ENCODE data around the gene MSLN. TPM values are rescaled to one million over a fixed set of nuclear protein-coding genes. Genes with fewer than 3 reads are reported as not detected.

MSLN gene
- total RNA-seq, 1 experiment from 2014 or later, result not detected

DNA sequence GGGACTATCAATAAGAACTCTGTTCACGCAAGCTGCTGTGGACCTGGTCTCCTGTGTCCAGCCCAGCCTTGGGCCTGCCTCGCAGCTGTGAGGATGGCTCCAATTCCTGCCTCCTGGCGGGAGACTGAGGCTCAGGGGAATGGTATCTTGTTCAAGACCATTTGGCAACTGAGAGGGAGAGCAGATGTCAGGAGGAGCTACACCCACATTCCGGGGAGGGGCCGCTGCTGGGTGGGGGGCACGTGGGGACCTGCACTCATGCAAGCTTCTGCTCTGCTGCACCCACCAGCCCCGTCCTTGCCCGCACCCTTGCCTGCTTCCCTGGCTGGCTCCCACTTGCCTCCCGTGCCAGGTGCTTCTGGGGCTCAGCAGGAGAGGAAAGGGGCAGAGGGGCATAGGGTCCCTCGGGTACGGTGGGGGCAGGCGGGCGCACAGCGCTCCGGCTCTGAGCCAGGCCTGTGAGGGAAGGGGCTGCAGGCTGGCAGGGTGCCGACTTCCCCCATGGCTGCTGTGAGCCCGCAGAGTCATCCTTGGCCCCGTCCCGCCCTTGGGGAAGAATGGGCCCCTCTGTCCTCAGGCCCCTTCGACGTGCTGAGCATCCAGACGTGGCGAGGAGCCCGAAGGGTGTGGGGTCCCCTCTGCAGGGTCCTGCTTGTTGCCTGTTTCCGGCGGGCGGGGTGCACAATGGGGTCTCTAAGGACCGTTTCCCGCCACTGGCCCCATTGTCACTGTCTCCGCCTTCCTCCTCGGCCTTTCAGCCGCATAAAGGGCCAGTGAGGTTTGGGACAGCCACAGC lies 42.9 kb upstream of the MSLN start:
- no peak for TF ChIP-seq EZH2 (IDR thresholded peaks at IDR 0.05; ENCODE audit: borderline replicate concordance, low read depth, low read length, poor library complexity, severe bottlenecking)
- TF ChIP-seq, protein P1, sequence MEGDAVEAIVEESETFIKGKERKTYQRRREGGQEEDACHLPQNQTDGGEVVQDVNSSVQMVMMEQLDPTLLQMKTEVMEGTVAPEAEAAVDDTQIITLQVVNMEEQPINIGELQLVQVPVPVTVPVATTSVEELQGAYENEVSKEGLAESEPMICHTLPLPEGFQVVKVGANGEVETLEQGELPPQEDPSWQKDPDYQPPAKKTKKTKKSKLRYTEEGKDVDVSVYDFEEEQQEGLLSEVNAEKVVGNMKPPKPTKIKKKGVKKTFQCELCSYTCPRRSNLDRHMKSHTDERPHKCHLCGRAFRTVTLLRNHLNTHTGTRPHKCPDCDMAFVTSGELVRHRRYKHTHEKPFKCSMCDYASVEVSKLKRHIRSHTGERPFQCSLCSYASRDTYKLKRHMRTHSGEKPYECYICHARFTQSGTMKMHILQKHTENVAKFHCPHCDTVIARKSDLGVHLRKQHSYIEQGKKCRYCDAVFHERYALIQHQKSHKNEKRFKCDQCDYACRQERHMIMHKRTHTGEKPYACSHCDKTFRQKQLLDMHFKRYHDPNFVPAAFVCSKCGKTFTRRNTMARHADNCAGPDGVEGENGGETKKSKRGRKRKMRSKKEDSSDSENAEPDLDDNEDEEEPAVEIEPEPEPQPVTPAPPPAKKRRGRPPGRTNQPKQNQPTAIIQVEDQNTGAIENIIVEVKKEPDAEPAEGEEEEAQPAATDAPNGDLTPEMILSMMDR (conservative IDR thresholded peaks at IDR 0.05; ENCODE audit: low read depth, low read length), result no peak
- no peak overlapping the region for H3K4me3 ChIP-seq (ENCODE audit: low read depth, low read length, poor library complexity, severe bottlenecking)

DNA sequence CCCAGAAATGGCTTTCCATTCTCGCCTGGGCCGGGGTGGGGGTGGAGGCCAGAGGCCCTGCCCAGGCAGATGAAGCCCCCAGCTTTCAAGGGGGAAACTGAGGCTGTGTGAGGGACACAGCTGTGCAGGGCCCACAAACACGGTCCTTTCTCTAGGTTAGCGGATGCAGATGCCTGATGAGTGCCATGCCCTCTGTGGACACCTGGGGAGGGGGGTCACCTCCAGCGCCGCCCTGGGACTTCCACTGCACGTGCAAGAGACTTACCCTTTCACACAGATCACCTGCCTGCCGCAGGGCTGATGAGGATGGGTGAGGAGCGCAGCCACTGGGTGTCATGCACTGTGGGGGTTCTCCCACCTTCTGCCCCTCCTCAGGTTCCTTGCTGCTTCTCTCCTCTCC lies 42.1 kb upstream of the MSLN start:
- Histone ChIP-seq H3K4me1 (ENCODE audit: insufficient read depth, low read length, poor library complexity, severe bottlenecking) (peaks cover 8% of the 10 kb centered on the region), H3K36me3 (ENCODE audit: insufficient read depth, low read length, poor library complexity, severe bottlenecking) (no peaks in the 10 kb centered on the region), H3K9me3 (ENCODE audit: low read depth, low read length, poor library complexity, severe bottlenecking) (no peaks in the 10 kb centered on the region), H3K4me3 (ENCODE audit: low read depth, low read length, poor library complexity, severe bottlenecking) (no peak overlapping the region), H3K27me3 (replicated peaks; ENCODE audit: insufficient read depth, low read depth, low read length, poor library complexity) (peaks cover 31% of the 10 kb centered on the region), H3K27ac (ENCODE audit: low read depth, low read length, poor library complexity, severe bottlenecking) (no peak overlapping the region)
- TF ChIP-seq EZH2 (IDR thresholded peaks at IDR 0.05; ENCODE audit: borderline replicate concordance, low read depth, low read length, poor library complexity, severe bottlenecking), result no peak
- TF ChIP-seq, protein P1 (conservative IDR thresholded peaks at IDR 0.05; ENCODE audit: low read depth, low read length), result no peak
- ChIA-PET CTCF (no interaction called here), POLR2A (ENCODE audit: low non-redundant PET) (no interaction called here)
- no peak for DNase-seq (ENCODE audit: low spot score)
- no TSS peak for BruUV-seq (replicated peaks)
- intact Hi-C loops (cut with micrococcal nuclease; ENCODE audit: unreplicated experiment), result loop anchor here (10.0 kb wide), 1 partner anchor 336 kb away; no protein-coding TSS in a partner anchor

More for the DNA sequence above, 42.9 kb upstream of the MSLN start:
- no peaks in the 10 kb centered on the region for H3K36me3 ChIP-seq (ENCODE audit: insufficient read depth, low read length, poor library complexity, severe bottlenecking)
- H3K27ac ChIP-seq (ENCODE audit: low read depth, low read length, poor library complexity, severe bottlenecking), result no peak overlapping the region
- no TSS peak for BruUV-seq (replicated peaks)
- H3K9me3 ChIP-seq (ENCODE audit: low read depth, low read length, poor library complexity, severe bottlenecking), result no peaks in the 10 kb centered on the region
- DNase-seq (ENCODE audit: low spot score), result no peak
- ChIA-PET CTCF (interaction anchor here (0.6 kb wide), 2 partner anchors 10 to 28 kb away, joined by 3 read pairs; no protein-coding TSS in a partner anchor), POLR2A (ENCODE audit: low non-redundant PET) (no interaction called here)
- peaks cover 31% of the 10 kb centered on the region for H3K27me3 ChIP-seq (replicated peaks; ENCODE audit: insufficient read depth, low read depth, low read length, poor library complexity)
- H3K4me1 ChIP-seq (ENCODE audit: insufficient read depth, low read length, poor library complexity, severe bottlenecking), result peaks cover 8% of the 10 kb centered on the region
- intact Hi-C loops (cut with micrococcal nuclease; ENCODE audit: unreplicated experiment), result loop anchor here (10.0 kb wide), 1 partner anchor 337 kb away; no protein-coding TSS in a partner anchor

DNA sequence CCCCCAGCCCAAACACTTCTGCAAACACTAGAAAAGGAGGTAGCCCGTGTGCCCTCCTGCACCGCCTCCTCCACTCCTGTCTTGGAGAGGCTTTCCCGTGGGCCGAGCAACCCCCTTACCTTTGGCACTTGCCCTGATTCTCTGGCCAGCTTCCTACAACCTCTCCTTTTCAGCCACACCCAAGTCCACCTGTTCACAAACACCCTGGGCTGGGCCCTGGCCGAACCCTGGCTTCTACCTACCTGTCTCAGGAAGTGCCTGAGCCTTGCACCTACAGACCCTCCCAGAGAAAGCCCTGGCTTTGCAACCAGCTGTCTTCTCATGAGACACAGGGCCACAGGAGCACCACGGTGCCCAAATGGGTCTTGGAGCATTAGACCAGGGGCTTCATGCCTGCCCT lies 41.6 kb upstream of the MSLN start:
- CTCF ChIA-PET, result interaction anchor here (0.6 to 1.9 kb wide), 3 partner anchors 9 to 295 kb away, joined by 7 to 8 read pairs (median 8); no protein-coding TSS in a partner anchor
- Histone ChIP-seq H3K27ac (ENCODE audit: low read depth, low read length, poor library complexity, severe bottlenecking) (no peak overlapping the region), H3K4me3 (ENCODE audit: low read depth, low read length, poor library complexity, severe bottlenecking) (no peak overlapping the region), H3K9me3 (ENCODE audit: low read depth, low read length, poor library complexity, severe bottlenecking) (no peaks in the 10 kb centered on the region), H3K36me3 (ENCODE audit: insufficient read depth, low read length, poor library complexity, severe bottlenecking) (no peaks in the 10 kb centered on the region), H3K4me1 (ENCODE audit: insufficient read depth, low read length, poor library complexity, severe bottlenecking) (peaks cover 8% of the 10 kb centered on the region), H3K27me3 (replicated peaks; ENCODE audit: insufficient read depth, low read depth, low read length, poor library complexity) (peaks cover 31% of the 10 kb centered on the region)
- POLR2A ChIA-PET (ENCODE audit: low non-redundant PET), result no interaction called here
- no TSS peak for BruUV-seq (replicated peaks)
- DNase-seq (ENCODE audit: low spot score), result no peak
- TF ChIP-seq, protein P1 (conservative IDR thresholded peaks at IDR 0.05; ENCODE audit: low read depth, low read length), result no peak
- no peak for TF ChIP-seq EZH2 (IDR thresholded peaks at IDR 0.05; ENCODE audit: borderline replicate concordance, low read depth, low read length, poor library complexity, severe bottlenecking)
- intact Hi-C loops (cut with micrococcal nuclease; ENCODE audit: unreplicated experiment), result loop anchor here (10.0 kb wide), 1 partner anchor 336 kb away; no protein-coding TSS in a partner anchor

Data from A673 (cell line).